Lower leg skin (tissue), 3 donors: ENCODE data around the gene C1orf35.

ENCODE experiments used
- POLR2A ChIP-seq, 2 donors: fragments of 450-650 bp; IDR thresholded peaks; one replicate each; pipeline ENCODE4 v1.6.1; 2016 to 2017; ENCODE audit warnings: antibody characterized with exemption in 2 of 2, mild to moderate bottlenecking in 1 of 2, moderate library complexity in 1 of 2
- TF ChIP-seq, protein P1 (sequence below), 3 donors: fragments of 450-650 bp; IDR thresholded peaks; one replicate each; pipeline ENCODE4 v1.5.1; 2016; ENCODE audit warnings: antibody characterized with exemption in 3 of 3, mild to moderate bottlenecking in 3 of 3, moderate library complexity in 2 of 3

DNA sequence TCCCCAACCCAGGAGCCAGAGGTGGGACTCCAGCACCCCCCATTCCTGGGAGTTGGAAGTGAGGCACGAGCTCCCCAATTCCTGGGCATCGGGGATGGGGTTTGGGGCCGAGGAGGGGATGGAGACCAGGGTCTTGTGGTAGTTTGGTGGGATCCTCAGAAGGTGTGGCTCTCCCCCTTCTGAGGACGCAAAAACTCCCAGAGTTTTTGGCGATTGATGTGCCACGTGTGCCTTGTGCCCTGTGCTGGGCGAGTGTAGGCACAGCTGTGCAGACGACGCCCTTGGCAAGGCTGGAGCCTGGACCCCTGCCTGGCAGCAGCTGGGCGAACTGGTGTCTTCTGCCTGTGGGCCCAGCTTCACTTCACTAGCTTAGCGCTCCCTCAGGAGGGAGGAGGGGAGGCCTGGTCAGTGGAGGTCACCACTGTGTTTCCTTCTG is 39.6 kb upstream of the C1orf35 start:
- TF ChIP-seq, protein P1, sequence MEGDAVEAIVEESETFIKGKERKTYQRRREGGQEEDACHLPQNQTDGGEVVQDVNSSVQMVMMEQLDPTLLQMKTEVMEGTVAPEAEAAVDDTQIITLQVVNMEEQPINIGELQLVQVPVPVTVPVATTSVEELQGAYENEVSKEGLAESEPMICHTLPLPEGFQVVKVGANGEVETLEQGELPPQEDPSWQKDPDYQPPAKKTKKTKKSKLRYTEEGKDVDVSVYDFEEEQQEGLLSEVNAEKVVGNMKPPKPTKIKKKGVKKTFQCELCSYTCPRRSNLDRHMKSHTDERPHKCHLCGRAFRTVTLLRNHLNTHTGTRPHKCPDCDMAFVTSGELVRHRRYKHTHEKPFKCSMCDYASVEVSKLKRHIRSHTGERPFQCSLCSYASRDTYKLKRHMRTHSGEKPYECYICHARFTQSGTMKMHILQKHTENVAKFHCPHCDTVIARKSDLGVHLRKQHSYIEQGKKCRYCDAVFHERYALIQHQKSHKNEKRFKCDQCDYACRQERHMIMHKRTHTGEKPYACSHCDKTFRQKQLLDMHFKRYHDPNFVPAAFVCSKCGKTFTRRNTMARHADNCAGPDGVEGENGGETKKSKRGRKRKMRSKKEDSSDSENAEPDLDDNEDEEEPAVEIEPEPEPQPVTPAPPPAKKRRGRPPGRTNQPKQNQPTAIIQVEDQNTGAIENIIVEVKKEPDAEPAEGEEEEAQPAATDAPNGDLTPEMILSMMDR (IDR thresholded peaks at IDR 0.05), result no peak
- no peak for TF ChIP-seq POLR2A (IDR thresholded peaks at IDR 0.05)
